ENCODE data around the gene SOD3. TPM values are rescaled to one million over a fixed set of nuclear protein-coding genes. Genes with fewer than 3 reads are reported as not detected.

SOD3 gene
- total and polyA plus RNA-seq, 4 donors = 35.7 to 101 (median 53.9) TPM

GRCh38 chr4:24835696-24836095 is 40.3 kb downstream of the SOD3 start:
- no peak for ATAC-seq (ENCODE audit: insufficient read depth, low FRiP score)
- H3K27ac ChIP-seq (ENCODE audit: low read depth in 1 of 2, low read length in 1 of 2) = no peak overlapping the region
- peaks cover 10 to 17% (median 12%) of the 10 kb centered on the region in 4 donors for H3K36me3 ChIP-seq (ENCODE audit: control insufficient read depth in 4 of 4, insufficient read depth in 4 of 4, low read length in 4 of 4)
- DNase-seq = peak in 2 of 3 donors; percentile 33 to 69
- TF ChIP-seq CTCF (IDR thresholded peaks at IDR 0.05; ENCODE audit: control extremely low read depth, extremely low read depth) = no peak
- no peak overlapping the region for H3K9ac ChIP-seq (ENCODE audit: insufficient read depth in 1 of 2, low read length in 2 of 2)
- H3K4me3 ChIP-seq = no peak overlapping the region
- WGBS, 2 donors = 89 to 90% methylated on average over 4 of the region's 4 CpGs
- H3K9me3 ChIP-seq (ENCODE audit: control insufficient read depth in 4 of 4, insufficient read depth in 3 of 4, low read length in 3 of 4) = peaks cover 0 to 2% (median under 1%) of the 10 kb centered on the region in 4 donors
- H3K27me3 ChIP-seq (ENCODE audit: control insufficient read depth in 3 of 3, insufficient read depth in 3 of 3, low read length in 2 of 3) = no peaks in the 10 kb centered on the region
- peaks cover 0 to 9% (median 0%) of the 10 kb centered on the region in 5 donors for H3K4me1 ChIP-seq (ENCODE audit: control insufficient read depth in 5 of 5, insufficient read depth in 5 of 5, low read length in 5 of 5)

- ATAC-seq (ENCODE audit: insufficient read depth, low FRiP score) = no peak
- Histone ChIP-seq H3K27ac (ENCODE audit: low read depth in 1 of 2, low read length in 1 of 2) (no peak overlapping the region), H3K36me3 (ENCODE audit: control insufficient read depth in 4 of 4, insufficient read depth in 4 of 4, low read length in 4 of 4) (peaks cover 5 to 14% (median 11%) of the 10 kb centered on the region in 4 donors), H3K9ac (ENCODE audit: insufficient read depth in 1 of 2, low read length in 2 of 2) (no peak overlapping the region), H3K27me3 (ENCODE audit: control insufficient read depth in 3 of 3, insufficient read depth in 3 of 3, low read length in 2 of 3) (no peaks in the 10 kb centered on the region), H3K4me1 (ENCODE audit: control insufficient read depth in 5 of 5, insufficient read depth in 5 of 5, low read length in 5 of 5) (peaks cover 0 to 19% (median 0%) of the 10 kb centered on the region in 5 donors), H3K9me3 (ENCODE audit: control insufficient read depth in 4 of 4, insufficient read depth in 3 of 4, low read length in 3 of 4) (peaks cover 0 to 3% (median under 1%) of the 10 kb centered on the region in 4 donors), H3K4me3 (no peak overlapping the region)
- no peak for DNase-seq
- TF ChIP-seq CTCF (IDR thresholded peaks at IDR 0.05; ENCODE audit: control extremely low read depth, extremely low read depth) = no peak
- WGBS, 2 donors = 95 to 96% methylated on average over 6 of the region's 6 CpGs
Measured at GRCh38 chr4:24836661-24837242, 41.4 kb downstream of the SOD3 start.

- Histone ChIP-seq H3K27ac (ENCODE audit: low read depth in 1 of 2, low read length in 1 of 2) (no peak overlapping the region), H3K27me3 (ENCODE audit: control insufficient read depth in 3 of 3, insufficient read depth in 3 of 3, low read length in 2 of 3) (no peaks in the 10 kb centered on the region), H3K4me3 (no peak overlapping the region), H3K4me1 (ENCODE audit: control insufficient read depth in 5 of 5, insufficient read depth in 5 of 5, low read length in 5 of 5) (peaks cover 0 to 24% (median 2%) of the 10 kb centered on the region in 5 donors), H3K36me3 (ENCODE audit: control insufficient read depth in 4 of 4, insufficient read depth in 4 of 4, low read length in 4 of 4) (peaks cover 5 to 14% (median 11%) of the 10 kb centered on the region in 4 donors), H3K9me3 (ENCODE audit: control insufficient read depth in 4 of 4, insufficient read depth in 3 of 4, low read length in 3 of 4) (peaks cover 0 to 3% (median under 1%) of the 10 kb centered on the region in 4 donors), H3K9ac (ENCODE audit: insufficient read depth in 1 of 2, low read length in 2 of 2) (no peak overlapping the region)
- no peak for TF ChIP-seq CTCF (IDR thresholded peaks at IDR 0.05; ENCODE audit: control extremely low read depth, extremely low read depth)
- DNase-seq (no peak), ATAC-seq (ENCODE audit: insufficient read depth, low FRiP score) (no peak)
- 94 to 95% methylated on average over 7 of the region's 7 CpGs for WGBS, 2 donors
Measured at GRCh38 chr4:24837336-24837735, 42.0 kb downstream of the SOD3 start.
